SU-DHL-6 (cell line): ENCODE measurements around the gene NEIL3.

Experiments used
- CTCF ChIP-seq: fragments of 200-600 bp; sonication (generic); IDR thresholded peaks from one replicate; pipeline ENCODE4 v1.5.1; 2017; ENCODE audit warnings: antibody characterized with exemption, mild to moderate bottlenecking, low read length, moderate library complexity; ENCODE audit not compliant: insufficient read depth, poor library complexity, severe bottlenecking
- EZH2phosphoT487 ChIP-seq: fragments of 200-600 bp; sonication (generic), shearing (Covaris generic); conservative IDR thresholded peaks from 2 replicates; pipeline ENCODE4 v1.6.1; 2018; ENCODE audit warnings: mild to moderate bottlenecking, antibody characterized with exemption, low read length, moderate library complexity, mixed read lengths

DNA sequence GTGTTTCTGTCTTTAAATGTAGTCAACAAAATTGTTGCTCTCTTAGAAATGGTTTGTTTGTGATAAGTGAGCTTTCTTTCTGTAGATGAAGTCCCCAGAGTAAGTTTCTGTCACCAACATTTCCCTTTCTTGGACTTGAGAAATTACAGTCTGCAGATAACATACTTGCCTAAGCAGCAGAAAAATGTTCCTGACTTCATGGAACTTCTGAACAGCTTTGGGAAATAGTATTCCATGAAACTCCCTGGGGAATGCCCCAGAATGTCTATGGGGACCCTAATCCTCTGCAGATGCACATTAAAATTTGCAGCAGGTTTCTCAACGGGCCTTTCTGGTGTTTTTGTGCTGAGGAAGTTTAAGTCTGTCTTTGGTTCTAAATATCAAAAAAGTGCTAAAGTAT lies 38.6 kb upstream of the NEIL3 start:
- TF ChIP-seq CTCF, result no peak
- no peak for TF ChIP-seq EZH2phosphoT487
